ENCODE measurements around the gene CHST15.

CHST15 gene

GRCh38 chr10:124061030-124061429 is 32.4 kb downstream of the CHST15 start:
- no peak for DNase-seq

GRCh38 chr10:124060148-124060720 is 33.2 kb downstream of the CHST15 start:
- DNase-seq, result no peak

- no peak for DNase-seq
These were observed 33.8 kb downstream of the CHST15 start for GRCh38 chr10:124059551-124059950.

GRCh38 chr10:124058346-124059003 is 34.9 kb downstream of the CHST15 start:
- no peak for DNase-seq

GRCh38 chr10:124057601-124058000 is 35.8 kb downstream of the CHST15 start:
- DNase-seq, result no peak

- no peak for DNase-seq
These were observed 36.9 kb downstream of the CHST15 start for GRCh38 chr10:124056337-124056980.

- DNase-seq, result no peak
These were observed 39.4 kb downstream of the CHST15 start for GRCh38 chr10:124053971-124054370.

- no peak for DNase-seq
These were observed 40.8 kb downstream of the CHST15 start for GRCh38 chr10:124052561-124052960.

GRCh38 chr10:124050021-124051015 is 43.1 kb downstream of the CHST15 start:
- no peak for DNase-seq

- DNase-seq, result no peak
These were observed 43.9 kb downstream of the CHST15 start for GRCh38 chr10:124049484-124049883.

GRCh38 chr10:124048371-124049290 is 44.8 kb downstream of the CHST15 start:
- no peak for DNase-seq

- DNase-seq, result no peak
These were observed 45.8 kb downstream of the CHST15 start for GRCh38 chr10:124047427-124048152.

GRCh38 chr10:124045801-124046355 is 47.5 kb downstream of the CHST15 start:
- no peak for DNase-seq

- DNase-seq, result no peak
These were observed 48.1 kb downstream of the CHST15 start for GRCh38 chr10:124045276-124045675.

GRCh38 chr10:124044143-124044862 is 49.1 kb downstream of the CHST15 start:
- no peak for DNase-seq

GRCh38 chr10:124043310-124044142 is 49.9 kb downstream of the CHST15 start:
- DNase-seq, result peak; percentile 71

GRCh38 chr10:124042656-124043309 is 50.6 kb downstream of the CHST15 start:
- DNase-seq, result no peak

GRCh38 chr10:124041675-124042445 is 51.5 kb downstream of the CHST15 start:
- no peak for DNase-seq

All from RPMI8226 (cell line).